HEK293 (cell line): Measurements from ENCODE around the gene ARHGEF40.

Experiments
- AEBP2 ChIP-seq: fragments of 450-650 bp; formaldehyde crosslinking; IDR thresholded peaks from 2 replicates; pipeline ENCODE4 v1.5.1; 2016; ENCODE audit warnings: missing biosample characterization, missing genetic modification characterization, borderline replicate concordance
- EGR2 ChIP-seq: fragments of 450-650 bp; formaldehyde crosslinking; IDR thresholded peaks from 2 replicates; pipeline ENCODE4 v1.5.1; 2016; ENCODE audit warnings: low read depth, missing biosample characterization, missing genetic modification characterization
- HOXC10 ChIP-seq: sonication (generic); formaldehyde crosslinking; IDR thresholded peaks from 2 replicates; pipeline ENCODE4 v1.8.1; 2023; ENCODE audit warnings: mild to moderate bottlenecking, missing genetic modification reagents
- PATZ1 ChIP-seq: fragments of 450-650 bp; formaldehyde crosslinking; IDR thresholded peaks from 2 replicates; pipeline ENCODE4 v1.5.1; 2016; ENCODE audit warnings: missing biosample characterization, missing genetic modification characterization
- PRDM1 ChIP-seq: fragments of 450-650 bp; formaldehyde crosslinking; IDR thresholded peaks from 2 replicates; pipeline ENCODE4; 2016; ENCODE audit warnings: missing biosample characterization, missing genetic modification characterization
- PRDM4 ChIP-seq: fragments of 450-650 bp; formaldehyde crosslinking; IDR thresholded peaks from 2 replicates; pipeline ENCODE4 v1.5.1; 2017; ENCODE audit warnings: missing biosample characterization, missing genetic modification characterization
- REPIN1 ChIP-seq: fragments of 450-650 bp; formaldehyde crosslinking; IDR thresholded peaks from 2 replicates; pipeline ENCODE4 v1.5.1; 2017; ENCODE audit warnings: missing biosample characterization, missing genetic modification characterization, low read depth
- SALL2 ChIP-seq: fragments of 450-650 bp; formaldehyde crosslinking; IDR thresholded peaks from 2 replicates; pipeline ENCODE4 v1.5.0; 2017; ENCODE audit warnings: missing biosample characterization, mild to moderate bottlenecking, missing genetic modification characterization, borderline replicate concordance
- SETDB1 ChIP-seq: IDR thresholded peaks from one replicate; pipeline ENCODE4 v1.6.1; 2017; ENCODE audit warnings: mild to moderate bottlenecking, low read length, moderate library complexity, mixed read lengths; ENCODE audit not compliant: insufficient read length
- YY2 ChIP-seq: fragments of 450-650 bp; formaldehyde crosslinking; IDR thresholded peaks from 2 replicates; pipeline ENCODE4 v1.5.1; 2016; ENCODE audit warnings: missing biosample characterization, missing genetic modification characterization
- ZNF138 ChIP-seq: fragments of 450-650 bp; formaldehyde crosslinking; IDR thresholded peaks from 2 replicates; pipeline ENCODE4 v1.5.1; 2016; ENCODE audit warnings: missing biosample characterization, missing genetic modification characterization, borderline replicate concordance
- ZNF146 ChIP-seq: fragments of 450-650 bp; formaldehyde crosslinking; IDR thresholded peaks from 2 replicates; pipeline ENCODE4 v1.5.1; 2016; ENCODE audit warnings: missing biosample characterization, missing genetic modification characterization
- ZNF175 ChIP-seq: fragments of 450-650 bp; formaldehyde crosslinking; IDR thresholded peaks from 2 replicates; pipeline ENCODE4 v1.5.1; 2016; ENCODE audit warnings: missing biosample characterization, missing genetic modification characterization
- ZNF2 ChIP-seq: fragments of 450-650 bp; formaldehyde crosslinking; IDR thresholded peaks from 2 replicates; pipeline ENCODE4 v1.5.1; 2016; ENCODE audit warnings: missing biosample characterization, missing genetic modification characterization
- ZNF280C ChIP-seq: fragments of 450-650 bp; formaldehyde crosslinking; IDR thresholded peaks from 2 replicates; pipeline ENCODE4 v1.5.1; 2016; ENCODE audit warnings: missing biosample characterization, missing genetic modification characterization
- ZNF280D ChIP-seq: fragments of 450-650 bp; formaldehyde crosslinking; IDR thresholded peaks from 2 replicates; pipeline ENCODE4 v1.5.1; 2016; ENCODE audit warnings: missing biosample characterization, missing genetic modification characterization
- ZNF341 ChIP-seq: fragments of 450-650 bp; formaldehyde crosslinking; IDR thresholded peaks from 2 replicates; pipeline ENCODE4; 2016; ENCODE audit warnings: low read depth, missing biosample characterization, missing genetic modification characterization
- ZNF433 ChIP-seq: fragments of 450-650 bp; formaldehyde crosslinking; IDR thresholded peaks from 2 replicates; pipeline ENCODE4 v1.5.1; 2016; ENCODE audit warnings: missing biosample characterization, missing genetic modification characterization, low read depth
- ZNF48 ChIP-seq: fragments of 450-650 bp; formaldehyde crosslinking; IDR thresholded peaks from 2 replicates; pipeline ENCODE4 v1.5.1; 2016; ENCODE audit warnings: missing biosample characterization, missing genetic modification characterization
- ZNF549 ChIP-seq: fragments of 450-650 bp; IDR thresholded peaks from 2 replicates; pipeline ENCODE4 v1.5.1; 2018; ENCODE audit warnings: missing biosample characterization, missing genetic modification characterization, mild to moderate bottlenecking, inconsistent platforms, moderate library complexity
- ZNF600 ChIP-seq: fragments of 450-650 bp; formaldehyde crosslinking; IDR thresholded peaks from 2 replicates; pipeline ENCODE4 v1.5.1; 2016; ENCODE audit warnings: missing biosample characterization, missing genetic modification characterization
- ZNF626 ChIP-seq: fragments of 450-650 bp; sonication (Bioruptor Pico); formaldehyde crosslinking; IDR thresholded peaks from 2 replicates; pipeline ENCODE4 v1.5.1; 2018; ENCODE audit warnings: missing biosample characterization, missing genetic modification characterization, inconsistent platforms
- ZNF777 ChIP-seq: fragments of 450-650 bp; formaldehyde crosslinking; IDR thresholded peaks from 2 replicates; pipeline ENCODE4 v1.5.1; 2017; ENCODE audit warnings: missing biosample characterization, missing genetic modification characterization, borderline replicate concordance

The ARHGEF40 gene

GRCh38 chr14:21070610-21071224 is 613 bp downstream of the ARHGEF40 start (continued):
- TF ChIP-seq PATZ1 (tag by site-specific recombination) (peak; percentile 77), PRDM4 (tag by site-specific recombination) (no peak), SALL2 (tag by site-specific recombination) (no peak), SETDB1 (no peak), ZNF777 (no peak), ZNF2 (tag by site-specific recombination) (no peak), ZNF341 (tag by site-specific recombination) (peak; percentile 70), EGR2 (tag by site-specific recombination) (peak; percentile 64; the same call in 1 of the 2 replicates), HOXC10 (CRISPR knock-in tag) (no peak), ZNF138 (no peak), ZNF280D (tag by site-specific recombination) (no peak), ZNF600 (tag by site-specific recombination) (no peak; the same call in 1 of the 2 replicates), AEBP2 (no peak), ZNF626 (tag by site-specific recombination) (no peak), PRDM1 (tag by site-specific recombination) (no peak), YY2 (tag by site-specific recombination) (no peak), ZNF280C (tag by site-specific recombination) (no peak), ZNF146 (tag by site-specific recombination) (no peak), ZNF48 (tag by site-specific recombination) (no peak), ZNF175 (tag by site-specific recombination) (no peak), ZNF549 (no peak), REPIN1 (no peak), ZNF433 (tag by site-specific recombination) (no peak)
